ENCODE data around the gene ADAMTS12.

ADAMTS12 gene

DNA sequence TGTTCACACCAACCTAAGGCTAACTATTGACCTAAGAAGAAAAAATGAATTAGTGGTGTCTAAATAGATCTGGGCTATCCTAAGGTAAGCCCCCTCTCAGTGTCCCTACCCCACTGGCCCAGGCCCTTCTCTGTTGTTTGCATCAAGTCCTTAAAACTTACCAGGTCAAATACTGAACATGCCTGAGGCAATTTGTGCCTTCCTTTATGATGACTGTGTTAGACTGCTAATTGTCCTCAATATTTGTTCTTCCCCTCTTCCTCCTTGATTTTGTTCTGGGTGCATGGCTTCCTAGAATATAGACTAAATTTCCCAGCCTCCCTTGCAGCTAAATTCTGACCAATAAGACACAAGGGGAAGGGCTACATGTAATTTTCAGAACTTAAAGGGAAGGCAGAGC, 199.9 kb downstream of the ADAMTS12 start:
- Mint-ChIP-seq H3K27me3 (ENCODE audit: low read depth, poor library complexity) (no peaks in the 10 kb centered on the region), H3K4me3 (no peak overlapping the region), H3K9me3 (peaks cover 27% of the 10 kb centered on the region), H3K36me3 (ENCODE audit: low read depth) (peaks cover 28% of the 10 kb centered on the region), H3K4me1 (peaks cover 9% of the 10 kb centered on the region), H3K27ac (no peak overlapping the region)
- TF ChIP-seq, protein P1, sequence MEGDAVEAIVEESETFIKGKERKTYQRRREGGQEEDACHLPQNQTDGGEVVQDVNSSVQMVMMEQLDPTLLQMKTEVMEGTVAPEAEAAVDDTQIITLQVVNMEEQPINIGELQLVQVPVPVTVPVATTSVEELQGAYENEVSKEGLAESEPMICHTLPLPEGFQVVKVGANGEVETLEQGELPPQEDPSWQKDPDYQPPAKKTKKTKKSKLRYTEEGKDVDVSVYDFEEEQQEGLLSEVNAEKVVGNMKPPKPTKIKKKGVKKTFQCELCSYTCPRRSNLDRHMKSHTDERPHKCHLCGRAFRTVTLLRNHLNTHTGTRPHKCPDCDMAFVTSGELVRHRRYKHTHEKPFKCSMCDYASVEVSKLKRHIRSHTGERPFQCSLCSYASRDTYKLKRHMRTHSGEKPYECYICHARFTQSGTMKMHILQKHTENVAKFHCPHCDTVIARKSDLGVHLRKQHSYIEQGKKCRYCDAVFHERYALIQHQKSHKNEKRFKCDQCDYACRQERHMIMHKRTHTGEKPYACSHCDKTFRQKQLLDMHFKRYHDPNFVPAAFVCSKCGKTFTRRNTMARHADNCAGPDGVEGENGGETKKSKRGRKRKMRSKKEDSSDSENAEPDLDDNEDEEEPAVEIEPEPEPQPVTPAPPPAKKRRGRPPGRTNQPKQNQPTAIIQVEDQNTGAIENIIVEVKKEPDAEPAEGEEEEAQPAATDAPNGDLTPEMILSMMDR (IDR thresholded peaks at IDR 0.05) = no peak
- no peak for DNase-seq

DNA sequence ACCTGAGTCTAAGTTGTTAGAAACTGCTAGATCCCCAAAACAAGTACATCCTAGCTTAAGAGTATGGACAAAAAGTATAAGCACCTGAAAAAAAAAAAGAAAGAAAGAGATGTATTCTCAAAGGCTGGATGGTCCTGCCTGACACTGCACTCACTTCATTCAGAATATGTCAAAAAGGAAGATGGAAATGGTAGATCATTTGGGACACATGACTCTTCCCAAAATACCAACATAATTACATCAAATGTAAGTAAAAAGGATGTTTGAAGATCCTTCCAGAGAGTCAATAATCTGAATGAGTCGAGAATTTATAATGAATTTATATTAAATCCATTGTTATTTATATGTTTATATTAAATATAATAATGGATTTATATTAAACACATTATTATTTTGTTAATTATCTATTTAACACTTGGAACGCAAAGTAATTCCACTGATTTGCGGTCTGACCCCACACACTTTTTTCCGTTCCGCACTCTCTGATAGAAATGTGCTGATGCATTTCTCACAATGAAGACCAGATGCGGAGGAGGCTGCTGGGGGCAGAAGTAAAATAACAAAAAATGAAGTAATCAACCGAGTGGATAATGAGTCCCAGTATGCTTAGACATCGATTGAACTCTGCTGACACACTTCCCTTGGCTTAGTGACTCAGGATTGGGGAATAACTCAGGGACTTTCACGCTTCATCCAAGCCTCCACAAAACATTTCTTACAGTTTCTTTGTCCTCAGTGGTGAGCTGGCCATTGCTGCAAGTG, 201.2 kb downstream of the ADAMTS12 start:
- Mint-ChIP-seq H3K27ac (no peak overlapping the region), H3K4me3 (no peak overlapping the region), H3K9me3 (peaks cover 27% of the 10 kb centered on the region), H3K4me1 (peaks cover 19% of the 10 kb centered on the region), H3K36me3 (ENCODE audit: low read depth) (peaks cover 27% of the 10 kb centered on the region), H3K27me3 (ENCODE audit: low read depth, poor library complexity) (no peaks in the 10 kb centered on the region)
- no peak for DNase-seq
- TF ChIP-seq, protein P1 (IDR thresholded peaks at IDR 0.05) = no peak

DNA sequence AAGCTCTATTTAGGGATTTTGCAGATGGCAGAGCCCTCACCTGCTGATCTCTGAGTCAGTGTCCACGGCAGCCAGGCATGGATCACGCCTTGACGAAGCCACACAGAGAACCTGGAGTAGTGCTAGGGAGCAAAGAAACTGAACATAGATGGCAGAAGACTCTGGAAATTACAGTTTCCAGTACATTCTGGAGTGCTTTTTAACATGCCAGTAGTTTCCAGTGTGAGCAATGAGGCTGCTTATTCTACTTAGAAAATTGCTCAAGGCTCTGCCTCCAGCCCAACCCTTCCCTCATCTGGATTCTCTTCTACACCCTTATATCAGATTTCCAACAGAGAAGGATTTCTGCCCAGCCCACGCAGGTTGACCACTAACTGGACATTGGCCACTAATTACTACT, 203.3 kb downstream of the ADAMTS12 start:
- TF ChIP-seq, protein P1 (IDR thresholded peaks at IDR 0.05) = no peak
- peaks cover 15% of the 10 kb centered on the region for H3K36me3 Mint-ChIP-seq (ENCODE audit: low read depth)
- peaks cover 16% of the 10 kb centered on the region for H3K9me3 Mint-ChIP-seq
- H3K4me3 Mint-ChIP-seq = no peak overlapping the region
- no peak for DNase-seq
- H3K4me1 Mint-ChIP-seq = peaks cover 30% of the 10 kb centered on the region
- no peak overlapping the region for H3K27ac Mint-ChIP-seq
- H3K27me3 Mint-ChIP-seq (ENCODE audit: low read depth, poor library complexity) = no peaks in the 10 kb centered on the region

DNA sequence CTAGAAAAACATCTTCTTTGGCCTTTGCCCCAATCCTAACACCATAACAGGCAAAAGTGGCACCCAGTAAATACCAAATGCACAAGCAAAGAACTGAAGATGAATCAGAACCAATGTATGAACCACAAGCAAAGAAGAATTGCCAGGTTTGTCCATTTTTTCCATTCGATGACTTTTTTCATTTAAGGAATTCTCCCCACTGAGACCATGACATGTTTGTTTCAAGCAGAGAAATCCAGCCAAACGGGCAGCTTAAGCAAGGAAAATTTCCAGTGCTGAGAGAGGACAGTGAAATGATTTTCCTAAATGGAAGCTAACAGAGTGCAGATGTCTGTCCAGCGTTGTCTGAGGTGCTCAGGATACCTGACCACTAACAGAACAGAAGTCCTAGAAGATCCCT, 203.7 kb downstream of the ADAMTS12 start:
- TF ChIP-seq, protein P1 (IDR thresholded peaks at IDR 0.05) = no peak
- no peak overlapping the region for H3K4me3 Mint-ChIP-seq
- peaks cover 13% of the 10 kb centered on the region for H3K9me3 Mint-ChIP-seq
- H3K27ac Mint-ChIP-seq = no peak overlapping the region
- H3K36me3 Mint-ChIP-seq (ENCODE audit: low read depth) = peaks cover 15% of the 10 kb centered on the region
- H3K27me3 Mint-ChIP-seq (ENCODE audit: low read depth, poor library complexity) = no peaks in the 10 kb centered on the region
- peaks cover 30% of the 10 kb centered on the region for H3K4me1 Mint-ChIP-seq
- no peak for DNase-seq

DNA sequence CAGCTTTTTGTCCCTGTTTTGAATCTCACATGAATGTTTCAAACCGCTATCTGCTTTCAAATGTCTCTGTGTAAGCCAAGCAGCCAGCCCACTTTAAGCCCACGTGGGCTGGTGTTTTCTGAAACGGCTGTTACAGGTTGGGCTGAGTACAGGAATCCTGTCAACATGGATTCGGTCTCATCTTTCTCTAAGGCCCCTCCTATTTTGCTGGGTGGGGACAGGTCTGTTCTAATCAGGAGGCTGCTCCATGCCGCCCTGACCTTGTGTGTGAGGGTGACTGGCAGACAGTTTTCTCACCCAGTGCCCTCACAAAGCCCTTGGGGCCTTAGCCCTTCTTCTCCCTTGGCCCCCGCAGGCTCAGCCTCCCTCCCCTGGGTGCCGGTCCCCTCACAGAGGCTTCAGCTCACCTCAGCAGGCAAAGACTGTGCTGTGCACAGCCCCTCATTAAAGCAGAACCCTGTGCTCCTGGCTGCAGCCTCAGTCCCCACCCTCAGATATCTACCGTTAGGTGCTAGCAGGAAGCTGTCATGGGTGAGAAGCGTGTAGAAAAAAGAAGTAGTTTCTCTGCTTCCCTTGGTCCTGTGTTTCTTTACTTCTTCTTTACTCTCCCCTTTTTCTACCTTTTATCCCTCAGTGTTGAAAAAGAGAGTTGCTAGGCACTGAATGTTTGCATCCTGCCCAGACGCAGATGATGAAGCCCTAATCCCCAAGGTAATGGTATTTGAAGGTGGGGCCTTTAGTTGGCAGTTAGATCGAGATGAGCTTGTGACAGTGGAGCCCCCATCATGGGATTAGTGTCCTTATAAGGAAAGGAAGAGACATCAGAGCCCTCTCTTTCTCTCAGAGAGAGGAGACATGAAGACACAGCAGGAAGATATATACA, 205.7 kb downstream of the ADAMTS12 start:
- Mint-ChIP-seq H3K36me3 (ENCODE audit: low read depth) (peaks cover 20% of the 10 kb centered on the region), H3K4me3 (no peak overlapping the region)
- peak; percentile 27 for DNase-seq

More for the DNA sequence above, 205.7 kb downstream of the ADAMTS12 start:
- Mint-ChIP-seq H3K4me1 (peaks cover 30% of the 10 kb centered on the region), H3K27ac (peak overlapping the region; percentile 2), H3K9me3 (no peaks in the 10 kb centered on the region), H3K27me3 (ENCODE audit: low read depth, poor library complexity) (no peaks in the 10 kb centered on the region)
- TF ChIP-seq, protein P1 (IDR thresholded peaks at IDR 0.05) = no peak
